CD4-positive, alpha-beta T cell treated with Interleukin-15 for 1 hour (primary cell): ENCODE data around the gene CASQ1.

ENCODE experiments used
- DNase-seq: peaks from one replicate; pipeline ENCODE4 v3.0.0-alpha.2; 2020

Gene CASQ1

GRCh38 chr1:160169553-160170399, 20.6 kb upstream of the CASQ1 start:
- no peak for DNase-seq

GRCh38 chr1:160171354-160171753, 19.0 kb upstream of the CASQ1 start:
- DNase-seq, result no peak

- no peak for DNase-seq
Observed at GRCh38 chr1:160171980-160172379, 18.4 kb upstream of the CASQ1 start.

GRCh38 chr1:160177231-160177630, 13.1 kb upstream of the CASQ1 start:
- no peak for DNase-seq

GRCh38 chr1:160177667-160178066, 12.7 kb upstream of the CASQ1 start:
- no peak for DNase-seq

GRCh38 chr1:160178731-160179130, 11.6 kb upstream of the CASQ1 start:
- no peak for DNase-seq

GRCh38 chr1:160179336-160179735, 11.0 kb upstream of the CASQ1 start:
- no peak for DNase-seq

GRCh38 chr1:160186246-160186645, 4.1 kb upstream of the CASQ1 start:
- DNase-seq, result no peak

GRCh38 chr1:160186729-160187128, 3.6 kb upstream of the CASQ1 start:
- DNase-seq, result no peak

- DNase-seq, result no peak
Observed at GRCh38 chr1:160187407-160187806, 3.0 kb upstream of the CASQ1 start.

- no peak for DNase-seq
Observed at GRCh38 chr1:160188341-160188740, 2.0 kb upstream of the CASQ1 start.

GRCh38 chr1:160191756-160192155, 1.4 kb downstream of the CASQ1 start:
- no peak for DNase-seq

- no peak for DNase-seq
Observed at GRCh38 chr1:160192234-160192633, 1.9 kb downstream of the CASQ1 start.

GRCh38 chr1:160193091-160193819, 2.9 kb downstream of the CASQ1 start:
- peak; percentile 73 for DNase-seq

GRCh38 chr1:160193832-160194736, 3.7 kb downstream of the CASQ1 start:
- DNase-seq, result no peak

- no peak for DNase-seq
Observed at GRCh38 chr1:160194737-160195059, 4.3 kb downstream of the CASQ1 start.

GRCh38 chr1:160196143-160196542, 5.8 kb downstream of the CASQ1 start:
- DNase-seq, result no peak

- DNase-seq, result no peak
Observed at GRCh38 chr1:160197231-160197630, 6.9 kb downstream of the CASQ1 start.

- no peak for DNase-seq
Observed at GRCh38 chr1:160200786-160201185, 10.4 kb downstream of the CASQ1 start.

- DNase-seq, result peak; percentile 78
Observed at GRCh38 chr1:160204526-160205241, 14.3 kb downstream of the CASQ1 start.

GRCh38 chr1:160205242-160206035, 15.1 kb downstream of the CASQ1 start, which contains the start of gene PEA15:
TSS of gene PEA15 (plus strand) at chr1:160205384. CDS start at chr1:160211545, 6,161 bp downstream.
- peak; percentile 79 for DNase-seq

- peak; percentile 59 for DNase-seq
Observed at GRCh38 chr1:160206036-160206389, 15.6 kb downstream of the CASQ1 start.
